Transverse colon (tissue), 4 donors: ENCODE measurements around the gene SRP9. TPM values are rescaled to one million over a fixed set of nuclear protein-coding genes. Genes with fewer than 3 reads are reported as not detected.

Experiments used
- DNase-seq: peaks from one replicate; pipeline ENCODE4 v3.0.0-alpha.2; 2019
- H3K27ac ChIP-seq, 4 donors: fragments of 200-600 bp; sonication (generic); 2 replicates each; pipeline ENCODE4 v1.5.1; 2016 to 2018; ENCODE audit warnings: inconsistent platforms in 4 of 4
- H3K27me3 ChIP-seq: fragments of 200-600 bp; sonication (generic); 2 replicates; pipeline ENCODE4 v1.5.1; 2017; ENCODE audit warnings: inconsistent platforms
- H3K36me3 ChIP-seq, 4 donors: fragments of 200-600 bp; sonication (generic); 2 replicates each; pipeline ENCODE4 v1.5.1; 2017 to 2019; ENCODE audit warnings: inconsistent platforms in 4 of 4
- H3K4me1 ChIP-seq, 4 donors: fragments of 200-600 bp; sonication (generic); 2 replicates each; pipeline ENCODE4 v1.5.1; 2017 to 2020; ENCODE audit warnings: inconsistent platforms in 4 of 4
- H3K4me3 ChIP-seq, 4 donors: fragments of 200-600 bp; sonication (generic); 1 replicate in 1 of 4; 2 replicates in 3 of 4; pipeline versions ENCODE4 v1.5.1 to v1.6.1; 2017 to 2019; ENCODE audit warnings: inconsistent platforms in 4 of 4
- H3K9me3 ChIP-seq, 2 donors: fragments of 200-600 bp; sonication (generic); 2 replicates each; pipeline ENCODE4 v1.5.1; 2017 to 2019; ENCODE audit warnings: inconsistent platforms in 2 of 2
- EP300 ChIP-seq: sonication (generic); formaldehyde crosslinking; IDR thresholded peaks from one replicate; pipeline ENCODE4 v1.6.1; 2017; ENCODE audit warnings: antibody characterized with exemption, low read depth
- POLR2A ChIP-seq: fragments of 450-650 bp; IDR thresholded peaks from one replicate; pipeline ENCODE4 v1.6.1; 2016; ENCODE audit warnings: antibody characterized with exemption, mild to moderate bottlenecking, moderate library complexity
- POLR2AphosphoS5 ChIP-seq, 3 donors: sonication (generic); formaldehyde crosslinking; IDR thresholded peaks; one replicate each; pipeline ENCODE4 v1.6.1; 2016; ENCODE audit warnings: antibody characterized with exemption in 3 of 3
- WGBS, 2 donors: methylation state at CpG; one replicate each; pipeline ENCODE4 v1.1.5; 2018; ENCODE audit warnings: low coverage in 1 of 2; 5-methylcytosine and 5-hydroxymethylcytosine counted together
- in situ Hi-C, 4 donors: fragments of 200-750 bp; cut with MboI; loops; one replicate each; pipeline versions ENCODE4 v1.15.0 to v1.15.1; 2017; ENCODE audit warnings: low sequenced_read_pairs in 3 of 4, low pct_ligation_motif_present in 1 of 4, low pct_unique_long_range_greater_than_20kb in 1 of 4
- intact Hi-C: fragments of 100-400 bp; cut with DNase I; formaldehyde crosslinking; loops from one replicate; pipeline ENCODE4 v1.15.1; 2023; ENCODE audit warnings: low total_unique reads
- total RNA-seq, 4 donors: library from RNA; depleted of rRNA; stranded (reverse); fragments of >200 nt; gene quantifications; one replicate each; pipeline ENCODE4 v1.1.0, GENCODE V29; 2016
- TF ChIP-seq, protein P1 (sequence below), 5 experiments: fragments of 200-600 bp in 3 of 5; fragments of 450-650 bp in 2 of 5; sonication (generic) in 3 of 5; IDR thresholded peaks; 1 replicate in 2 of 5; 2 replicates in 3 of 5; pipeline ENCODE4 v1.5.1; 2016 to 2017; ENCODE audit warnings: antibody characterized with exemption in 5 of 5, inconsistent platforms in 3 of 5, mild to moderate bottlenecking in 2 of 5, moderate library complexity in 1 of 5

SRP9 gene
- total RNA-seq, 4 donors from 2014 or later = 42.3 to 208 (median 117) TPM

DNA sequence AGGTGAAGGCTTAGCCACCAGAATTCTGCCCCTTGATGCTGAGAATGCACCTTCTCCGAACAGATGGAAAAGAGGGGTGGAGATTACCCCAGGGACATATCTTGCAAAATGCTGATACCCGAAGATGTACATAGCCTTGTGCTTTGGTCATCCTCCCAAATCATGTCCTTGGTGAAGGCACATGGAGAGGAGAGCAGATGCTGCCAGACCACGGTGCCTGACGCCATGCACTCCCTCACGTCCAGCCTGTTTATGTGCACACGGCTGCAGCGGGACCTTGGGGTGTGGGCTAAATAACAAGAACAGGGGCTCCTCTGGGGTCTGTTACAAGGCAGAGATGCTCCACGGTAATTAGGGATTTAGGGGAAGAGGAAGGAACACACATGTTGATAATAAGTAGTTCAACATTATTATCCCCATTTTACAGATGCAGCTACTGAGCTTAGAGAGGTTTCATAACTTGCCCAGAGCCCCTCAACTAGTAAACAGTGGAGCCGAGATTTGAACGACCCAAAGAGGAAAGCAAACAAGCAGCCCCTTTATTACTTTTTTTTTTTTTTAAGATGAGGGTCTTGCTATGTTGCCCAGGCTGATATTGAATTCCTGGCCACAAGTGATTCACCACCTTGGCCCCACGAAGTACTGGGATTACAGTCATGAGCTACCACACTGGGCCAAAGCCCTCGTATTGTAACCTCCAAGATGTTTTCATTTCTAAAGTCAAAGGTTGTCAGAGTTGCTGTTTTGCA lies 45.2 kb downstream of the SRP9 start:
- DNase-seq = no peak
- Histone ChIP-seq H3K27ac (no peak overlapping the region), H3K9me3 (no peaks in the 10 kb centered on the region), H3K27me3 (no peaks in the 10 kb centered on the region), H3K4me1 (peaks cover 16 to 21% (median 18%) of the 10 kb centered on the region in 4 donors), H3K4me3 (no peak overlapping the region), H3K36me3 (no peaks in the 10 kb centered on the region)
- intact Hi-C loops (no loop called here), in situ Hi-C loops (no loop called here)
- 81 to 84% methylated on average over 6 to 12 of the region's 12 CpGs for WGBS, 2 donors
- TF ChIP-seq, protein P1, sequence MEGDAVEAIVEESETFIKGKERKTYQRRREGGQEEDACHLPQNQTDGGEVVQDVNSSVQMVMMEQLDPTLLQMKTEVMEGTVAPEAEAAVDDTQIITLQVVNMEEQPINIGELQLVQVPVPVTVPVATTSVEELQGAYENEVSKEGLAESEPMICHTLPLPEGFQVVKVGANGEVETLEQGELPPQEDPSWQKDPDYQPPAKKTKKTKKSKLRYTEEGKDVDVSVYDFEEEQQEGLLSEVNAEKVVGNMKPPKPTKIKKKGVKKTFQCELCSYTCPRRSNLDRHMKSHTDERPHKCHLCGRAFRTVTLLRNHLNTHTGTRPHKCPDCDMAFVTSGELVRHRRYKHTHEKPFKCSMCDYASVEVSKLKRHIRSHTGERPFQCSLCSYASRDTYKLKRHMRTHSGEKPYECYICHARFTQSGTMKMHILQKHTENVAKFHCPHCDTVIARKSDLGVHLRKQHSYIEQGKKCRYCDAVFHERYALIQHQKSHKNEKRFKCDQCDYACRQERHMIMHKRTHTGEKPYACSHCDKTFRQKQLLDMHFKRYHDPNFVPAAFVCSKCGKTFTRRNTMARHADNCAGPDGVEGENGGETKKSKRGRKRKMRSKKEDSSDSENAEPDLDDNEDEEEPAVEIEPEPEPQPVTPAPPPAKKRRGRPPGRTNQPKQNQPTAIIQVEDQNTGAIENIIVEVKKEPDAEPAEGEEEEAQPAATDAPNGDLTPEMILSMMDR (IDR thresholded peaks at IDR 0.05) = no peak
- TF ChIP-seq EP300 = no peak
- TF ChIP-seq POLR2A = no peak
- no peak for TF ChIP-seq POLR2AphosphoS5 (IDR thresholded peaks at IDR 0.05)

- H3K27ac ChIP-seq = no peak overlapping the region
- no peaks in the 10 kb centered on the region for H3K27me3 ChIP-seq
- in situ Hi-C loops (no loop called here), intact Hi-C loops (no loop called here)
- no peak for TF ChIP-seq POLR2A
- no peak for TF ChIP-seq POLR2AphosphoS5 (IDR thresholded peaks at IDR 0.05)
- no peak for TF ChIP-seq EP300
- TF ChIP-seq, protein P1 (IDR thresholded peaks at IDR 0.05) = no peak
- H3K4me3 ChIP-seq = no peak overlapping the region
- no peaks in the 10 kb centered on the region for H3K36me3 ChIP-seq
- 85% methylated on average over 12 of the region's 12 CpGs; no CpG with 5 or more reads in 1 of the 2 donors for WGBS, 2 donors
- no peaks in the 10 kb centered on the region for H3K9me3 ChIP-seq
- peaks cover 9 to 13% (median 10%) of the 10 kb centered on the region in 4 donors for H3K4me1 ChIP-seq
- DNase-seq = no peak
These were observed 46.2 kb downstream of the SRP9 start for GRCh38 chr1:225823811-225824261.

- H3K36me3 ChIP-seq = no peaks in the 10 kb centered on the region
- no peak overlapping the region for H3K27ac ChIP-seq
- peaks cover 7 to 11% (median 9%) of the 10 kb centered on the region in 4 donors for H3K4me1 ChIP-seq
- 82 to 85% methylated on average over 4 to 12 of the region's 12 CpGs for WGBS, 2 donors
- TF ChIP-seq POLR2AphosphoS5 (IDR thresholded peaks at IDR 0.05) = no peak
- TF ChIP-seq POLR2A = no peak
- no peak for TF ChIP-seq EP300
- TF ChIP-seq, protein P1 (IDR thresholded peaks at IDR 0.05) = no peak
- H3K9me3 ChIP-seq = no peaks in the 10 kb centered on the region
- intact Hi-C loops = no loop called here
- DNase-seq = no peak
- in situ Hi-C loops = no loop called here
- no peaks in the 10 kb centered on the region for H3K27me3 ChIP-seq
- no peak overlapping the region for H3K4me3 ChIP-seq
These were observed 46.9 kb downstream of the SRP9 start for GRCh38 chr1:225824533-225824941.

DNA sequence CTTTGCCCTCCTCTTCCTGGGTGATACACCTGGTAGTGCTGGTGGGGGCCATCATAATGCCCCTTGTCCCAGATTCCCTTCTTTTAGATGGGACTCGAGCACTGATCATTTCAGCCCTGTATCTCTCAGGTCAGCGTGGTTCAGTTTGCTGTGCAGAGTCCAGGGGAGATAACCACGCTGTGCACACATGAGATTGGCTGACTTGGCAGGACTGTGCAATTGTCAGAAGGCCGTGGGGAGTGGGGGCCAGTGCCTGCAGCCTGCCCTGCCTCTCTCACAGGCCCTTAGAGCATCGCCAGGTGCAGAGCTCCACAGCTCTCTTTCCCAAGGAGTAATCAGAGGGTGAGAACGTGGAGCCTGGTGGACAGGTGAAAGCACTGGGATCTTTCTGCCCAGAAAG lies 47.5 kb downstream of the SRP9 start:
- Histone ChIP-seq H3K4me3 (no peak overlapping the region), H3K9me3 (no peaks in the 10 kb centered on the region), H3K27me3 (no peaks in the 10 kb centered on the region), H3K36me3 (peaks cover 0 to 3% (median 0%) of the 10 kb centered on the region in 4 donors), H3K27ac (no peak overlapping the region), H3K4me1 (peaks cover 3 to 8% (median 5%) of the 10 kb centered on the region in 4 donors)
- 59% methylated on average over 6 of the region's 6 CpGs; no CpG with 5 or more reads in 1 of the 2 donors for WGBS, 2 donors
- in situ Hi-C loops = no loop called here
- no peak for TF ChIP-seq POLR2A
- TF ChIP-seq, protein P1 (IDR thresholded peaks at IDR 0.05) = no peak
- TF ChIP-seq POLR2AphosphoS5 (IDR thresholded peaks at IDR 0.05) = no peak
- no peak for TF ChIP-seq EP300
- no peak for DNase-seq
- intact Hi-C loops = no loop called here
